GM12878 (cell line): ENCODE results near the gene ENOX2. TPM values are rescaled to one million over a fixed set of nuclear protein-coding genes. Genes with fewer than 3 reads are reported as not detected.

Source experiments
- ATAC-seq: fragments of 200-7000 bp; cut with Tn5 transposase; 3 replicates; pipeline ENCODE4 v1.9.1; 2020; ENCODE audit warnings: mild to moderate bottlenecking, moderate library complexity
- BruUV-seq: library from RNA; stranded (reverse); fragments of 400-500 nt; replicated peaks from 2 replicates; lab custom pipeline; 2021; lab: Mats Ljungman, UMichigan
- CTCF ChIA-PET: fragments of 300-600 bp; sonication (Branson Sonifier 250); formaldehyde crosslinking; extraction: SDS; loops from one replicate; lab custom pipeline; 2021; ENCODE audit warnings: inconsistent platforms; lab: Yijun Ruan, JAX
- POLR2A ChIA-PET: fragments of 350-600 bp; formaldehyde crosslinking; extraction: SDS; loops from one replicate; lab custom pipeline; 2021; ENCODE audit warnings: inconsistent platforms; lab: Charles Lee
- RAD21 ChIA-PET: fragments of 300-600 bp; sonication (Branson Sonifier 250); formaldehyde crosslinking; loops from one replicate; lab custom pipeline; 2023; ENCODE audit warnings: antibody characterized with exemption; ENCODE audit not compliant: unreplicated experiment; lab: Charles Lee
- SMC1A ChIA-PET: fragments of 300-600 bp; sonication (Branson Sonifier 250); formaldehyde crosslinking; loops from one replicate; lab custom pipeline; 2023; ENCODE audit not compliant: unreplicated experiment, uncharacterized antibody; lab: Charles Lee
- DNase-seq: peaks from one replicate; pipeline ENCODE4 v3.0.0-alpha.2; 2011; ENCODE audit warnings: low read depth, low spot score
- FAIRE-seq: peaks from 3 replicates; lab custom pipeline; 2011; peaks lifted over from hg19 to GRCh38; lab: Jason Lieb, UNC
- H2AFZ ChIP-seq: 2 replicates; pipeline ENCODE4 v1.6.0; 2011; ENCODE audit warnings: low read depth, low read length, control low read depth; ENCODE audit not compliant: control insufficient read depth
- H3K27ac ChIP-seq: 2 replicates; pipeline ENCODE4 v1.5.1; 2011; ENCODE audit warnings: control low read depth; ENCODE audit not compliant: control insufficient read depth, insufficient read depth
- H3K27me3 ChIP-seq, 2 experiments: replicated peaks in 1 of 2; 2 replicates each; pipeline versions ENCODE4 v1.6.0 to v1.6.1; 2011; ENCODE audit warnings: low read length in 1 of 2; ENCODE audit not compliant: control insufficient read depth in 2 of 2, insufficient read depth in 2 of 2
- H3K36me3 ChIP-seq, 2 experiments: 2 replicates each; pipeline ENCODE4 v1.5.1; 2011; ENCODE audit warnings: low read length in 1 of 2; ENCODE audit not compliant: control insufficient read depth in 2 of 2, insufficient read depth in 2 of 2
- H3K4me1 ChIP-seq: 2 replicates; pipeline ENCODE4 v1.6.1; 2011; ENCODE audit warnings: mild to moderate bottlenecking, low read length, moderate library complexity, mixed read lengths; ENCODE audit not compliant: control insufficient read depth, insufficient read depth
- H3K4me2 ChIP-seq: 2 replicates; pipeline ENCODE4 v1.6.0; 2011; ENCODE audit warnings: control low read depth; ENCODE audit not compliant: control insufficient read depth, insufficient read depth
- H3K4me3 ChIP-seq: fragments of 200-600 bp; sonication (generic); 2 replicates; pipeline ENCODE4 v1.5.1; 2016
- H3K79me2 ChIP-seq: 2 replicates; pipeline ENCODE4 v1.6.0; 2011; ENCODE audit warnings: low read length; ENCODE audit not compliant: control insufficient read depth, insufficient read depth
- H3K9ac ChIP-seq: 2 replicates; pipeline ENCODE4 v1.8.0; 2011; ENCODE audit warnings: low read length, control low read depth, mixed read lengths; ENCODE audit not compliant: control insufficient read depth, insufficient read depth
- H3K9me3 ChIP-seq: replicated peaks from 3 replicates; pipeline ENCODE4 v1.5.1; 2011; ENCODE audit warnings: mild to moderate bottlenecking, low read length; ENCODE audit not compliant: control insufficient read depth, insufficient read depth
- H4K20me1 ChIP-seq: 2 replicates; pipeline ENCODE4 v1.6.0; 2011; ENCODE audit not compliant: control insufficient read depth, insufficient read depth
- CBFB ChIP-seq: IDR thresholded peaks from 2 replicates; pipeline ENCODE4 v1.6.1; 2016; ENCODE audit warnings: antibody characterized with exemption, low read depth
- CEBPB ChIP-seq, 2 experiments: fragments of 150-350 bp in 1 of 2; IDR thresholded peaks; 2 replicates each; pipeline ENCODE4 v1.6.1; 2012 to 2014; ENCODE audit warnings: low read depth in 2 of 2, low read length in 2 of 2, borderline replicate concordance in 1 of 2, inconsistent platforms in 1 of 2
- CHD4 ChIP-seq: fragments of 200-600 bp; sonication (generic); IDR thresholded peaks from 2 replicates; pipeline ENCODE4 v1.6.1; 2016; ENCODE audit warnings: mild to moderate bottlenecking
- CUX1 ChIP-seq: IDR thresholded peaks from 2 replicates; pipeline ENCODE4 v1.6.1; 2012; ENCODE audit warnings: improper control_type of control experiment, low read depth, low read length; ENCODE audit not compliant: insufficient replicate concordance
- HCFC1 ChIP-seq: fragments of 150-350 bp; IDR thresholded peaks from 2 replicates; pipeline ENCODE4 v1.6.1; 2014; ENCODE audit warnings: low read length
- RAD21 ChIP-seq: IDR thresholded peaks from 2 replicates; pipeline ENCODE4 v1.6.1; 2011; ENCODE audit warnings: mild to moderate bottlenecking, low read depth, low read length, moderate library complexity; ENCODE audit not compliant: insufficient read depth
- RBBP5 ChIP-seq: fragments of 200-600 bp; sonication (generic); conservative IDR thresholded peaks from 2 replicates; pipeline ENCODE4 v1.6.1; 2016
- RELA ChIP-seq: fragments of 450-650 bp; IDR thresholded peaks from 2 replicates; pipeline ENCODE4 v1.8.0; 2014; ENCODE audit warnings: borderline replicate concordance; ENCODE audit not compliant: partially characterized antibody
- RUNX3 ChIP-seq: IDR thresholded peaks from 2 replicates; pipeline ENCODE4 v1.6.1; 2012; ENCODE audit warnings: low read length, inconsistent platforms
- SMARCA5 ChIP-seq: fragments of 450-650 bp; IDR thresholded peaks from 2 replicates; pipeline ENCODE4 v1.6.1; 2017; ENCODE audit warnings: mild to moderate bottlenecking
- SRF ChIP-seq, 2 experiments: IDR thresholded peaks; 2 replicates each; pipeline ENCODE4 v1.6.1; 2011; ENCODE audit warnings: low read depth in 2 of 2, low read length in 2 of 2, mild to moderate bottlenecking in 1 of 2, moderate library complexity in 1 of 2
- STAT3 ChIP-seq: IDR thresholded peaks from 2 replicates; pipeline ENCODE4 v1.6.1; 2011; ENCODE audit warnings: low read depth, low read length, improper control_type of control experiment
- WGBS: methylation state at CpG from one replicate; pipeline ENCODE4 v1.1.6; 2016; ENCODE audit warnings: low lambda C conversion rate; ENCODE audit not compliant: insufficient replicate concordance, insufficient coverage; ENCODE audit errors: missing lambda C conversion rate; 5-methylcytosine and 5-hydroxymethylcytosine counted together
- in situ Hi-C: fragments of 300-500 bp; cut with MboI; formaldehyde crosslinking; loops from 9 replicates; pipeline ENCODE4 v1.14.3; 2018; ENCODE audit warnings: mixed read lengths
- intact Hi-C: fragments of 100-400 bp; cut with micrococcal nuclease; formaldehyde crosslinking; loops from one replicate; pipeline ENCODE4 v1.14.2; 2022; ENCODE audit not compliant: unreplicated experiment
- polyA plus RNA-seq, 11 experiments: library from polyadenylated mRNA; depleted of rRNA in 4 of 11; unstranded in 6 of 11; stranded (reverse) in 5 of 11; fragments of >200 nt; fragmentation: Nextera tagmentation in 4 of 11; fragmentation: Illumina TruSeq in 1 of 11; extraction: Ambion mirVana in 4 of 11; extraction: Trizol in 1 of 11; gene quantifications; 1 replicate in 1 of 11; 2 replicates in 10 of 11; pipeline versions ENCODE4 v1.2.1 to v1.2.3, GENCODE V29; 2011 to 2016; ENCODE audit warnings: inconsistent platforms in 2 of 11, missing spikeins in 2 of 11, low read depth in 1 of 11
- total RNA-seq, 4 experiments: library from RNA; depleted of rRNA in 3 of 4; stranded (reverse); fragments of >200 nt in 3 of 4; fragmentation: Illumina TruSeq in 1 of 4; extraction: Trizol in 1 of 4; gene quantifications; 2 replicates each; pipeline versions ENCODE4 v1.2.1 to v1.2.3, GENCODE V29; 2013 to 2021

Gene ENOX2
- total and polyA plus RNA-seq, 10 of the 15 experiments (the other 5 are each of a cell fraction or from before 2014, with no cell fraction given) = 3.2 to 13.0 (median 7.7) TPM

- Histone ChIP-seq H3K9me3 (no peaks in the 10 kb centered on the region), H3K27ac (no peak overlapping the region), H4K20me1 (no peaks in the 10 kb centered on the region), H3K79me2 (no peaks in the 10 kb centered on the region), H3K4me1 (no peaks in the 10 kb centered on the region), H3K4me2 (no peak overlapping the region), H3K27me3 (no peaks in the 10 kb centered on the region; a peak in 1 of 4 replicates), H2AFZ (no peak overlapping the region), H3K9ac (no peak overlapping the region), H3K4me3 (no peak overlapping the region), H3K36me3 (no peaks in the 10 kb centered on the region)
- FAIRE-seq (no peak), ATAC-seq (no peak), DNase-seq (no peak)
- TF ChIP-seq CBFB (no peak), SMARCA5 (no peak), RAD21 (no peak), CUX1 (no peak), CHD4 (no peak), RBBP5 (no peak), RUNX3 (no peak), HCFC1 (no peak), RELA (no peak), CEBPB (IDR thresholded peaks at IDR 0.05; ENCODE audit: borderline replicate concordance in 1 of 2, low read depth in 2 of 2, low read length in 2 of 2) (no peak), STAT3 (no peak), SRF (IDR thresholded peaks at IDR 0.05; ENCODE audit: low read depth in 2 of 2, low read length in 2 of 2) (no peak)
- BruUV-seq = no TSS peak
- in situ Hi-C loops = no loop called here
- SMC1A ChIA-PET = interaction anchor here (1.6 kb wide), 1 partner anchor 13 kb away, joined by 6 read pairs; no protein-coding TSS in a partner anchor
- CTCF ChIA-PET = interaction anchor here (1.9 kb wide), 1 partner anchor 31 kb away, joined by 6 read pairs; no protein-coding TSS in a partner anchor
- WGBS = 8% methylated on average over 4 of the region's 4 CpGs
- RAD21 ChIA-PET = no interaction called here
- intact Hi-C loops = no loop called here
- POLR2A ChIA-PET = no interaction called here
Observed at GRCh38 chrX:130606425-130606824, 296.6 kb downstream of the ENOX2 start.
